GM10266 (cell line): Measurements from ENCODE around the gene TUBB1.

ENCODE experiments used
- DNase-seq: peaks from one replicate; pipeline ENCODE4 v3.0.0; 2012; ENCODE audit errors: extremely low spot score
- TF ChIP-seq, protein P1 (sequence below): IDR thresholded peaks from 2 replicates; pipeline ENCODE4 v1.5.1; 2012; ENCODE audit warnings: mild to moderate bottlenecking, low read depth; ENCODE audit not compliant: control insufficient read depth, insufficient read depth; ENCODE audit errors: missing control alignments

Gene TUBB1

DNA sequence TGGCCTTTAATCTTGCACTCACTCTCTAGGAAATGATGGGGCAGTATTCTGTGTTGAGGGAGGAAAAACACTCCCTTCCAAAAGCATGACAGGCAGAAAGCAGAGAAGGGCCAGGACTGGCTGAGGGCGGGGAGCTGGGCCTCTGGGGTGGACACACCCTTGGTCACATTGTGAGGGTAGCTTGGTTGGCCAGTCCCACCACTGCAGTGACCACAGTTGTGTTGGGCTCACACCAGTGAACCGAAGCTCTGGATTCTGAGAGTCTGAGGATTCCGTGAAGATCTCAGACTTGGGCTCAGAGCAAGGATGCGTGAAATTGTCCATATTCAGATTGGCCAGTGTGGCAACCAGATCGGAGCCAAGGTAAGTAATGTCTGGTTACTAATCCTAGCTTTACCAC lies at the start of gene TUBB1:
Gene TUBB1, plus strand, starts transcription at position 213 of the 400 bp plus-strand sequence. Its CDS starts 94 bp downstream, at position 307.
- TF ChIP-seq, protein P1, sequence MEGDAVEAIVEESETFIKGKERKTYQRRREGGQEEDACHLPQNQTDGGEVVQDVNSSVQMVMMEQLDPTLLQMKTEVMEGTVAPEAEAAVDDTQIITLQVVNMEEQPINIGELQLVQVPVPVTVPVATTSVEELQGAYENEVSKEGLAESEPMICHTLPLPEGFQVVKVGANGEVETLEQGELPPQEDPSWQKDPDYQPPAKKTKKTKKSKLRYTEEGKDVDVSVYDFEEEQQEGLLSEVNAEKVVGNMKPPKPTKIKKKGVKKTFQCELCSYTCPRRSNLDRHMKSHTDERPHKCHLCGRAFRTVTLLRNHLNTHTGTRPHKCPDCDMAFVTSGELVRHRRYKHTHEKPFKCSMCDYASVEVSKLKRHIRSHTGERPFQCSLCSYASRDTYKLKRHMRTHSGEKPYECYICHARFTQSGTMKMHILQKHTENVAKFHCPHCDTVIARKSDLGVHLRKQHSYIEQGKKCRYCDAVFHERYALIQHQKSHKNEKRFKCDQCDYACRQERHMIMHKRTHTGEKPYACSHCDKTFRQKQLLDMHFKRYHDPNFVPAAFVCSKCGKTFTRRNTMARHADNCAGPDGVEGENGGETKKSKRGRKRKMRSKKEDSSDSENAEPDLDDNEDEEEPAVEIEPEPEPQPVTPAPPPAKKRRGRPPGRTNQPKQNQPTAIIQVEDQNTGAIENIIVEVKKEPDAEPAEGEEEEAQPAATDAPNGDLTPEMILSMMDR = no peak
- no peak for DNase-seq

DNA sequence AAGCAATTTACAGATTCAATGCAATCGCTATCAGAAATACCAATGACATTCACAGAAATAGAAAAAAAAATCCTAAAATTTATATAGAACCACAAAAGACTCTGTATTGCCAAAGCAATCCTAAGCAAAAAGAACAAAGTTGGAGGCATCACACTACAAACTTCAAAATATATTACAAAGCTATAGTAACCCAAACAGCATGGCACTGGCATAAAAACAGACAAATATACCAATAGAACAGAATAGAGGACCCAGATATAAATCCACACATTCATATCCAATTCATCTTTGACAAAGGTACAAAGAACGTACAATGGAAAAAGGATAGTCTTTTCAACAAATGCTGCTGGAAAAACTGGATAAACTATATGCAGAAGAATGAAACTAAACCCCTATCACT lies 49.8 kb upstream of the TUBB1 start:
- DNase-seq = no peak
- TF ChIP-seq, protein P1 = no peak

DNA sequence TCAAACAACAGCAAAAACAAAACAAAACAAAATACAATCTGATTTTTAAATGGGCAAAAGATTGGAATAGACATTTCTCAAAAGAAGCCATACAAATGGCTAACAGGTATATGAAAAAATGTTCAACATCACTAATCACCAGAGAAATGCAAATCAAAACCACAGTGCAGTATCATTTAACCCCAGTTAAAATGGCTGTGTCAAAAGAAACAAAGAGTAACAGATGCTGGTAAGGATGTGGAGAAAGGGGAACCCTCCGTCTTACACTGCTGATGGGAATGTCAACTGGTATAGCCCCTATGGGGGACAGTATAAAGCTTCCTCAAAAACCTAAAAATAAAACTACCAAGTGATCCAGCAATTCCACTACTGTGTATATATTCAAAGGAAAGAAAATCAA lies 49.1 kb upstream of the TUBB1 start:
- DNase-seq = no peak
- TF ChIP-seq, protein P1 = no peak

DNA sequence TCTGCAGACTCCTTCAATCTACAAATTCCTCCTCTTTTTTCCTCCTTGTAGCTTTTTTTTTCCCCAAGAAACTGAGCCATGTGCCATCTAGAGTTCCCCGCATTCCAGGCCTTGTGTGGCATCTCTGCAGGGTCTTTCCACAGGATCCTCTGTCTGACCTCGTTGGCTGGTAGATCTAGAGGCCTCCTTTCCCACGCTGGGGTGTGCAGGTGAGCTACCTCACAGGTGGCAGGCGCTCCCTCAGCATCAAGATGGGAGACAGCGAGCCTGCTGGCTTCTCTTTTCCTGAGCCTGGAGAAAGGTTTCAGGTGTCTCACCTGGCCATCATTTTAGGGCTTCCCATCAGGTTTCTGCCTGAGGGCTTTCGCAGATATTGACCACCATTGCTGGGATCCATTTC lies 47.8 kb upstream of the TUBB1 start:
- TF ChIP-seq, protein P1 = no peak
- no peak for DNase-seq

DNA sequence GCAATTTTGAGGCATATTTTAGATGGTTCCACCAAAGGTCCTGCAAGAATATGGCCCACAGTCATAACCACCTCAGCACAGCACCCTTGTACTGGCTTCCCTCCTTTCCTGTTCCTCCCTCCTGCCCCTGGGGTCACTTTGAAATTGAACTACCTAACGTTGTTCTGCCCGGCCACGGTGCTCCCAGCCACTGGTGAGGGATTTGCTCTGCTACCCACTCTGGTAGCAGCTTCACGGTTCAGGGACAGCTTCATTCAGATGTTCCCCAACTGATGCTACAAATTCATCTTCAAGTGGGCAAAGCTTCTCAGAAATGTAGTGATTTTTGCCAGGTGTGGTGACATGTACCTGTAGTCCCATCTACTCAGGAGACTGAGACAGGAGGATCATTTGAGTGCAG lies 46.0 kb upstream of the TUBB1 start:
- DNase-seq = no peak
- TF ChIP-seq, protein P1 = no peak

DNA sequence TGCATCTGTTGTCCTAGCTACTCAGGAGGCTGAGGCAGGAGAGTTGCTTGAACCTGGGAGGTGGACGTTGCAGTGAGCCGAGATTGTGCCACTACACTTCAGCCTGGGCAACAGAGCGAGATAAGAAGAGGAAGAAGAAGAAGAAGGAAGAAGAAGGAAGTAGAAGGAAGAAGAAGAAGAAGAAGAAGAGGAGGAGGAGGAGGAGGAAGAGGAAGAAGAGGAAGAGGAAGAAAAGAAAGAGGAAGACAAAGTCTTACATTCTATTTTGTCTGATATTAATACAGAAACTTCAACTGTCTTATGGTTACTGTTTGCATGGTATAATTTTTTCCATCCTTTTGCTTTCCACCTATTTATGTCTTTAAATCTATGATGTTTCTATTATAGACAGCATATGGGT lies 45.4 kb upstream of the TUBB1 start:
- TF ChIP-seq, protein P1 = no peak
- no peak for DNase-seq

DNA sequence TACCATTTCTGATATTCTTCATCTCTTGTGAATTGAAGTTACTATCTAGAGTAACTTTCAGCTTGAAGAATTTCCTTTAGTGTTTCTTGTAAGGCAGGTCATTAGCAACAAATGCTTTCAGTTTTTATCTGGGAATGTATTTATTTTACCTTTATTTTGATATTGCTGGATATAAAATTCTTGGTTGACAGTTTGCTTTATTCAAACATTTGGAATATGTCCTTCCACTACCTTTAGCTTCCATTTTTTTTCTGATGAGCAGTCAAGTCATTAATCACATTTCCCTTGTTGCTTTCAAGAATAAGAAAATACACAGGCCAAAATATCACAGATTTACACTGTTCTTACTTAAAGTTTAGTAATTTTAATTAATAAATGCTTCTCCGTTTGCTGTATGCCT lies 43.9 kb upstream of the TUBB1 start:
- DNase-seq = no peak
- TF ChIP-seq, protein P1 = no peak
